Muscle of back (tissue), 11 donors: ENCODE results near the gene RPS8. TPM values are rescaled to one million over a fixed set of nuclear protein-coding genes. Genes with fewer than 3 reads are reported as not detected.
"Not testable (repeated sequence)": the region's sequence is repeated elsewhere in the genome, so short reads cannot be mapped to it uniquely, and the experiment has no call there.

ENCODE experiments used
- DNase-seq, 3 donors: peaks; one replicate each; pipeline versions ENCODE4 v3.0.0 to v3.0.0-alpha.2; 2013
- polyA plus RNA-seq, 10 donors: library from polyadenylated mRNA; unstranded; fragments of 120-200 nt; gene quantifications; one replicate each; pipeline ENCODE4 v1.2.1, GENCODE V29; 2013; ENCODE audit not compliant: insufficient read length in 10 of 10

Gene RPS8
- polyA plus RNA-seq, 10 donors, result 2,324 to 3,360 (median 3,028) TPM

DNA sequence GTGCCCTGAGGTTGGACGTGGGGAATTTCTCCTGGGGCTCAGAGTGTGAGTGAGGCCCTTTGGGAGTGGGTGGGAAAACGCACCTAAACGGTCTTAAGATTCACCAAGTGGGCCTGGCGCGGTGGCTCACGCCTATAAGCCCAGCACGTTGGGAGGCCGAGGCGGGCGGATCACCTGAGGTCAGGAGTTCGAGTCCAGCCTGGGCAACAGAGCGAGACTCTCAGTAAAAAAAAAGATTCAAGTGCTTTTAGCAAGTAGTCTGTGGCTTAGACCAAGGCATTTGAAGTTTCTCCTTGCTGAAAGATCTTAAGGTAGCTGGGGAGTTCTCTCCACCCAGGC is 1.4 kb downstream of the RPS8 start:
- DNase-seq, result no peak

DNA sequence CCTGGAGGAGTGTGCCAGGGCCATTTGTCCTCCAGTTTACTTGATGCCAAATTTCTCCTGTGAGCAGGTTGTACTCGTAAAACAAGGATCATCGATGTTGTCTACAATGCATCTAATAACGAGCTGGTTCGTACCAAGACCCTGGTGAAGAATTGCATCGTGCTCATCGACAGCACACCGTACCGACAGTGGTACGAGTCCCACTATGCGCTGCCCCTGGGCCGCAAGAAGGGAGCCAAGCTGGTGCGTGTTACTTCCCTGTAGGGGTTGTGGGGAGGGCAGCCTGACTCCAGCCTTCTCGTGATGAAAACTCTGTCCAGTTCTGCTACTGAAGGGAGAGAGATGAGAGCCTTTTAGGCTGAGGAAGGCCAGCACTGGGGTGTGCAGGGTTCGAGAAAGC is 2.2 kb downstream of the RPS8 start:
- no peak for DNase-seq

DNA sequence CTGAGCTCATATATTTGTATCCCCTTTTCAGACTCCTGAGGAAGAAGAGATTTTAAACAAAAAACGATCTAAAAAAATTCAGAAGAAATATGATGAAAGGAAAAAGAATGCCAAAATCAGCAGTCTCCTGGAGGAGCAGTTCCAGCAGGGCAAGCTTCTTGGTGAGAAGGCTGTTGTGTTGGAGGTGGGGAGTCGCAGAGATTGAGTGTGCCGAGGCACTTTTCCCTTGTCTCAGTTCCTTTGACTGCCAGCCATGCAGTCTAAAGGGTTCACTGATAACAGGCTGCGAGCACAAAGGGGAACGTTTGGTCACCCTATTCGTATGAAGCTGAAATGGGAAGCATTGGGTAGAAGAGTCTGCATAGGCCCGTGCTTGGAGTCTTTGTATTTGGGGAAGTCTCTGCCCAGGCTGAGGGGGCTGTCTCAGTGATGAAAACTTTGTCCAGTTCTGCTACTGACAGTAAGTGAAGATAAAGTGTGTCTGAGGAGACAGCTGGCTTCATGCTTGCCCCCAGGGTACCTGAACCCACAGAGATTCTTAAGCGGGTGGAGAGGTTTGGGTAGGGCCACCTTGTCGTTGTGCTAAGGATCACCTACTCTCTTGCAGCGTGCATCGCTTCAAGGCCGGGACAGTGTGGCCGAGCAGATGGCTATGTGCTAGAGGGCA is 2.8 kb downstream of the RPS8 start:
- no peak for DNase-seq

DNA sequence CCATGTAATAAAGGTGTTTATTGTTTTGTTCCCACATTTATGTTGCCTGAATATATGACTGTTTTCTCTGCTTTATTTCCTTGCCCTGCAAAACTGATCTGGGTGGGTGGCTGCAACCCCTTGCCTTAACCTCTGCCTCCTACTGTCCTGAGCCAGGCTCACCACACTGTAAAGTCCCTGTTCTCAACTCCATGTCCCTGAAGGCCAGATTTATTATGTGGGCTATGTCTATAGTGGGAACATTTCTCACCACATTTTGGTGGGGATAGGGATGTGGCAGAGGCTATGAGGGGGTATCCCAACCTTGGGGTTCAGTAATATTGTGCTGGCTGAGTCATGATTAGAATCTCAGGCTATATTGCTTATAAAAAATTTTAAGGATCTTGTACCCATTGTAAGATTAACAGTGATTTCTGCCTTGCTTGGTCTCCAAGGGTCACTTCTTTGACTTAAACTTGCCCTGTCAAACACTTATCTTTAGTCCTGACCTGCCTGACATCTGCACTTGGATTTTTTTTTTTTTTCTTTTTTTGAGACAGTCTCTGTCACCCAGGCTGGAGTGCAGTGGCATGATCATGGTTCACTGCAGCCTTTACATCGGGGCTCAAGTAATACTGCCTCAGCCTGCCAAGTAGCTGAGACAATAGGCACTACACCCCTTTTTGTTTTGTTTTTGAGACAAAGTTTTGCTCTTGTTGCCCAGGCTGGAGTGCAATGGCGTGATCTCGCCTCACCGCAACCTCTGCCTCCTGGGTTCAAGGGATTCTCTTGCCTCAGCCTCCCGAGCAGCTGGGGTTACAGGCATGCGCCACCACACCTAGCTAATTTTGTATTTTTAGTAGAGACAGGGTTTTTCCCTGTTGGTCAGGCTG is 3.6 kb downstream of the RPS8 start:
- no peak for DNase-seq

DNA sequence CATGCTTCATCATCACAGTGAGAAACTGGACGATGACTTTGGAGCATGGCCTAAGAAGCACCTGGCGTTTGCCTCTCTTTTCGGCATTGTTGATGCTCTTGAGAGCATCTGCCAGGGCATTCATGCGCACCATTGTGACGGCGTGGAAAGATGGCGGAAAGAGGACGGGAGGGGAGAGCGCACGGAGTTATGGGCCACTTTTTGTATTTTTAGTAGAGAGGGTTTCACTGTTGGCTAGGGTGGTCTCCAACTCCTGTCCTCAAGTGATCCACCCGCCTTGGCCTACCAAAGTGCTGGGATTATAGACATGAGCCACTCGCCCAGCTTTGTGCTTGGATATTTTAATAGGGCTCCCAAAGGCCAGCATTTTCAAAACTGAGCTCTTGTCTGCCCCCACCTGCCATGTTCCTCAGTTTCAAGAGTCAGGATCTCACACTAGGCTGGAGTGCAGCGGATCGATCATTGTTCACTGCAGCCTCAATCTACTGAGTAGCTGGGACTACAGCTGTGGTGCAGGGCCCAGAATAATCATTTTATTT is 5.3 kb downstream of the RPS8 start:
- no peak for DNase-seq

DNA sequence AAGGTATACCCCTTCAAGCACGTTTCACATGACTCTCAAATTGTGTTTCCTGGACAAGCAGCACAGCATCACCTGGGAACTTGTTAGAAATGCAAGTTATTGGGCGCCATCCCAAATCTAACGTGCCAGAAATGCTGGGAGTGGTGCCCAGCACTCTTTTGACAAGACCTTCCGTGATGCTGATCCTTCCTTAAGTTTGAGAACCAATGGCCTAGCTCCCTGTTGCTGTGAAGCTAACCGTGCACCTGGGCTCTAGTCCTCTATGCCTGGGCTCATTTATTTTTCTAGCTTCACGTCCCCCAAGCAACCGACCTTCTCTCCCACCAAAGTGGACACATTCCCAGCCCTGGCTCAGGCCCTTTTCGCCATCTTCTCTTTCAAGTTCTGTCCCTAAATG is 8.4 kb downstream of the RPS8 start:
- no peak for DNase-seq

DNA sequence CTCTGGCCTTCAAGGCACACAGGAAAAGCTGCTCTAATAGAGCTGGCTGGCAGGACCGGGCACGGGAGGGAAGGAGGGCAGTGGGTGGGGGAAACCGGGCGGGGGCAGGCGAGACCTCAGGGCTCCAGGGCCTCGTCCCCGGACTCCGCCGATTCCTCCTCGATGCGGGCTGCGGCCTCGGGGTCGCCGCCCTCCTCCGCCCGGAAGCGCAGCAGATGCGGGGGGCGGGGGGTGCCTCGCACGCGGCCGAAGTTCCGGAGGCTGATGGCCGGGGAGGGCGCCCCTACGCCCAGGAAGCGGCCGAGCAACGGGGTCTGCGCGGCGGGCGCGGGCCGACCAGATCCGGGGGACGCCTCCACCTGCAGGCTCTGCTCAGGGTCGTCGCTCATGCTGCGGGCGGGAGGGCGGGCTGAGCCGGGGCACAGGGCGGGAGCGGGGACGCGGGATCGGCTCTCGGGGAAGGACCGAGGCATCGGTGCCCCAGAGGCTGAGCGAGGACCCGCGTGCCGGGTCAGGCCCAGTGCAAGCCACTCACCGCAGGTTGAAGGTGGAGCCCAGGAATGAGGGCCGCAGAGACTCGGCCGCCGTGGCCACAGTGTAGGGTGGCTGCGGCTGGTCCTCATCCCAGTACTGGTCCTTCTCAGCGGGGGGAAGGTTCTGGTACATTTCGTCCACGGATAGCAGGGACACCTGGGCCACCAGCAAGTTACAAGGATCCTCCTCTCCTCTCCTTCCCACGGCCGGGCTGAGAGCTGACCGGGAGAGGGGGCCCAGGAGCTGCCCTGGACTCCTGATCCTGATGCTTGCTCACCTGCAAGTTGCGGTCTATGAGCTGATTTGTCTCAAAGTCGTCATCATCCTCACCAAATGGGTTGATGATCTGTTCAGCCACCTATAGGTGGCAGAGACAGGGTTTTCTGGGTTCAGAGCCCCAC is 9.0 kb downstream of the RPS8 start:
- DNase-seq, result peak in 1 of 3 donors; percentile 79

DNA sequence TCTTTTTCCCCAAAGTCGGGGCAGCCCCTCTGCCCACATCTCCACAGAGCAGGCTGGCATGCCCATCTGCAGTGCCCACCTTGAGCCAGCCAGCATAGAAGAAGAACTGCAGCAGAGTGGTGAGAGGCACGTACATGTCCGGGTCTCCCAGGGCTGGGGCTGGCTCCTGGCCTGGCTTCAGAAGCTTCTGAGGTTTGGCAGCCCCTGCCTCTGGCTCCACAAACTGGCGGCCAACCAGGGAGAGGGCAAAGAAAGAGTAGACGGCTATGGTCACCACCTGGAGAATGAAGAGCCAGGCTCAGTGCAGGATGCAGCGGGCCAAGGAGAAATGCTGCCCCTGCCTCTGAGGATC is 9.7 kb downstream of the RPS8 start:
- DNase-seq, result no peak

DNA sequence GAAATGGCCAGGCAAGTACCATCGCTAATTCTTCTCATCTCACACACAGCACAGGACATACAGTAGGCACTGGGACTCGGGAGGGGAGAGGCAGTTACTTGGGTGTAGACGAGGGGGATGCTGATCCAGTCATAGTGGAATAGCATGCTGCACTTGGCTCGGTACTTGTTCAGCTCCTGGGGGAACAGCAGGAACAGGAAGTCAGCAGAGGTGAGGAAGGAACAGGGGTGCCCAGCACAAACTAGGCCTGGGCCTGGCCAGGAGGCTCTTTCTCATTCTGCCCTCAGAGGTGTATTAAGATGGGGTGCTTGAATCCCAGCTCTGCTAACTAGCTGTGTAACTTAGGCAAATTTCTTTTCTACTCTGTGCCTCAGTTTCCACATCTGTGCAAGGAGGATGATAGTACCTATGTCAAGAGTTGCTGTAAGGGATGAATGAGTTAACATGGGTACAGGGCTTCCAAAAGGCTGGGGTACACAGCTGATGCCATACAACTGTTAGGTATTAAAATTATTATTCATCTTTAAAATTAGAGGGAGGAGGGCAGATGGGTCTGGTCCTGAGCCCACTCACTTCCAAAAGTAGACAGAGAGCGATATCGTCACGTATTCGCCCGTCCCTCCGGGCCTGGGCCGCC is 10.3 kb downstream of the RPS8 start:
- no peak for DNase-seq

DNA sequence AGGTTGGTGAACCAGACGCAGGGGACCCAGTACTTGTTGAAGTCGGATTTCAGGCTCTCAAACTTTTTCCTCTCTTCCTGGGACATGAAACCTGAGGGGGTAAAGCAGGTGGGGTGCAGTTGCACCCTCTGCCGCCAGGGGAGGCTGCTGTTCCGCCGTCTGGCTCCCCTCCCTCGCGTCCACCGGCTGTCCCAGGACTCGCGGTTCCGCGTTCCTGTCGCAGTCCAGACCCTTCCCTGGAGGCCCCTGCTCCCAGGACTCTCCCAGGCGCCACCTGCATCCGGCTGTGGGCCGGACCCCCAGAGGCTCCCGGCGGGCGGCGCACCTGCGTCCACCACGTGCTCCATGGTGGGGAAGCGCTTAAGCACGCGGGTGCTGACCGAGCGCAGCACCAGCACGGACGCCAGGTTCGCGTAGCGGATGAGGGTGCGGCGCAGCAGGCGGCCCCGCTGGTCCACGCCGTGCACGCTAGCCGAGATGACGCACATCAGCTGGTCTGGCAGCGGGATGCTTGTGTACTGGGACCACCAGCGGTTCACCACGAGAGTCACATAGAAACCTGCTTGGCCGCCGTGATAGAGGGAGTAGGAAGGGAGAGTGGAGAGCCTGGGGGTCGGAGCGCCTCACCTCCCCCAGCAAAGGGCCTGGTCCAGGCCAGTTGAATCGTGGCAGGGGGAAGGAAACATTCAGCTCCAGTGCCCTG is 10.9 kb downstream of the RPS8 start:
- DNase-seq, result peak in 1 of 3 donors; percentile 90

DNA sequence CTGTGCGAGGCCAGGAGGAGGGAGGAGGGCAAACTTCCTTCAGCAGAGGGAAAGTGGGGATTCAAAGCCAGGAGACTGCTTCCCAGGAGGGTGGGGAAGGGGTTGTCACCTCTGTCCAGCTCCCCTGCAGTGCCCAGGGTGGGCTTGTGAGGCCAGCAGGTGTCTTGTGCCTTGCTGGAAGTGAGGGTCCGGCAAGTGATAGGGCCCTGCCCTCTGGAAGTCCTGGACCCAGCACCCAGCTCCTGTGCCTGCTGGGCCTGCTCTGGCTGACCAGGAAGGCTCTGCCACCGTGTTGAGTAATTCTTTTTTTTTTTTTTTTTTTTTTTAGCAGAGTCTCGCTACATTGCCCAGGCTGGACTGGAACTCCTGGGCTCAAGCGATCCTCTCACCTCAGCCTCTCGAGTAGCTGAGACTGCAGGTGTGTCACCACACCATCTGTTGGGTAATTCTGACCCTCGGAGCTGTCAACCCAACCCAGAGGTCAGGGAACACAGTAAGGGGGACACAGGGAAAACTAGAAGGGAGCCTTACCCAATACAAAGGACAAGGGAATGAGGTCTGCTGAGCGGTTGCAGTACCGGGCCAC is 11.6 kb downstream of the RPS8 start:
- DNase-seq, result no peak

DNA sequence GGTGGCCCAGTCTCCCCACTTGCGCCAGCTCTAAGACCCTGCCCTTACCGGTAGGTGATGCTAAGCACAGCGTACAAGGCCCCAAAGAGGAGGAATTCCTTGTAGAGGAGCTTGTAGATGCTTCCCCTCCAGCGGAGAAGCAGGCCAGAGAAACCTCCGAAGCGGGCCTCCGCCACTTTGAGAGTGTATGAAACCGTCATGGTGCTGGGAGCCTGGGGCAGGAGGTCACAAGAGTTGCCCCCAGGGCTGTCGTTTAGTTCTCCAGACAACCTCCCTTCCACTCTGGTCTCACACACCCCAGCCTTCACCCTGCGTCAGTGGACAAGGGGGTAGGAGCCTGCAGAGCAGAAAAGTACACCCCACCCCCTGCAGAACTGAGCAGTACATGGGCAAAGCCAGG is 12.2 kb downstream of the RPS8 start:
- no peak for DNase-seq

DNA sequence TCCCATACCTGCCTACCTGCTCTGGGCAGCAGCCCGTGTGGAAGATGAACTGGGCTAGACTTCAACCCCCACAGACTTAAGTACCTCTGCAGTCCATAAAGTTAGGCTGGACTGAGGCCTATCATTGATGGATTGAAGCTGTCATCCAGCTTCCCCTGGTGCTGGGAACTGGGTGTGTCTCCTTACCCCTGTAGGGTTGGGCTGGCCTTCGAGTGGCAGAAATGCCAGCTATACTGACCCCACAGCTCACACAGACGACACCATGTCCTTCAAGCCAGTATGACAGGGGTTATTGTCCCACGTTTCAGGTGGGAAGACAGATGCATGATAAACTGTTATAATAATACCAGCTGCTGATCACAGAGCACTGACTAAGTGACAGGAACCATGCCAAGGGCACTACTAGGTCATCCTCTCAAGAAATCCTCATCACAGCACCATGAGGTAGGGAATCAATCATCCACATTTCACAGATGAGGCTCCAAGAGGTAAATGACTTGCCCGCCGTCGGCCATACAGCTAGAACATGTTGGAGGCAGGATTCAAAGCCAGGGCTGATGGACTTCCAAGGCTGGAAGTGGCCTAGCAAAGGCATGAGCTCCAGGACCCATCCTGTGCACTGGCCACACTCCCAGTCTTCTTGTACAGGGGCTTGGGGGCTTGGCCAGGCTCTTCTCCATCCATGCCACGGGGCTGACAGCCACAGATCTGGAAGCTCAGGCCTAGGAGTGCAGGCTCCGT is 12.9 kb downstream of the RPS8 start, which contains the start of gene BEST4:
Gene BEST4, minus strand, starts transcription at position 51 of the 741 bp plus-strand sequence. CDS start 465 bp downstream, outside the sequence.
- DNase-seq, result no peak

DNA sequence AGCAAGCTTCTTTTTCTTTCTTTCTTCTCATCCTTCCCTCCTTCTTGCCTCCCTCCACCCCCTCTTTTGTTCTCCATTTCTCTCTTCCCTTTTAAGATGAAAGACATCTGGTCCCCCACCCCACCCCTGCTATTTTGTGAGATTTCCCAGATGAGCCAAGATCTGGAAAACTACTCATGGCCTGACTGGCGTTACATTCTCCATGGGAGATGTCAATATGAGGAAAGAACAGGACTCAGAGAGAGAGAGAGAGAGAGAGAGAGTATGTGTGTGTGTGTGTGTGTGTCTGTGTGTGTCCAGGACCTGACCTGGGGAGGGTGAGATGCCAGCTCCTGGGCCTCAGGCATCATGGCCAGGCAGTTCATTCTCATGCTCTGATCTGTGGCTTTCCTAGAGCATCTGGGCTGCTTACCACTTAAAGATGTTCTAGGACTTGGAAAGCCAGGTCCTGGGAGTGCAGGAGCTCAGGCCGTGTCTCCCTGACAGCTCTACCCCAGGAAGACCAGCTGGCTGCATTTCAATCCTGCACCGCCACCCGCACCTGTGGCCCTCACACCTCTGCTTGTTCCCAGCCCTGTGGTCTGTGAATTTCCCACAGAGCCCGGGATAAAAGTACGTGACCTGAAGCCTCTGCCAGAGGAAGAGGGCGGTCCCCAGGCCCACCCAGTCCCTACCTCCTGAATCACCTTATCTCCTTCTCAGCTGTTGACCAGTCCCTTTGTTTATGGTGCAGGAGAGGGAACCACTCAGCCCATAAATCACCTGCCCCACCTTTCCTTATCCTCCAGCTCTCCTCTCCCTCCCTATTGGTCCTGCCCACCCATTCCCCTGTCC is 15.8 kb downstream of the RPS8 start:
- peak in 1 of 3 donors; percentile 48 for DNase-seq

DNA sequence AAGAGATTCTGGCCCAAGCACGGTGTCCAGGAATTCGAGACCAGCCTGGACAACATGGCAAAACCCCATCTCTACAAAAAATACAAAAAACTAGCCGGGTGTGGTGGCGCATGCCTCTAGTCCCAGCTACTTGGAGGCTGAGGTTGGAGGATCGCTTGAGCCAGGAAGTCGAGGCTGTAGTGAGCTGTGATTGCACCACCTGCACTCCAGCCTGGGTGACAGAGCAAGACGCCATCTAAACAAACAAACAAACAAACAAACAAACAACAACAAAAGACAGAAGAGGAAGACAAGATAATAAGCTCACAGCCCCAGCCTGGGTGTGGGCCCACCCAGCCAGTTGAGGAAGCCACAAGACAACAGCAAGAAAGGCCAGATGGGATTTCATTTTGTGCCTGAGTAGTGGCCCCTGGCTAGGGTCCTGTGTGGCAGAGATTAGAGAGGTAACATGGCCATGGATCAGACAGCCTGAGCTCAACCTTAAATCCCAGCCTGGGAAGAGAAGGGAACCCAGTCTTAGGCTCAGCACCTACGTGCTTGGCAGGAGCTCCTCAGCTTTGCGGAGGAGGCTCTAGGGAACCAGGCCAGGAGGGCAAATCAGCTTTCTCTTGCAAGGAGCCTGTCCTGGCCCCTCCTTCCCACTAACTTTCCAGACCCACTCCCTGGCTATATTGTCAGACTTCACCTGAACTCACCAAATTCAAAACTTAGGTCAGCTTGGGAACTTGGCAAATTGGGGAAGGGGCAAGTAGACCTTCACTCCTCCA is 17.6 kb downstream of the RPS8 start:
- no peak for DNase-seq

DNA sequence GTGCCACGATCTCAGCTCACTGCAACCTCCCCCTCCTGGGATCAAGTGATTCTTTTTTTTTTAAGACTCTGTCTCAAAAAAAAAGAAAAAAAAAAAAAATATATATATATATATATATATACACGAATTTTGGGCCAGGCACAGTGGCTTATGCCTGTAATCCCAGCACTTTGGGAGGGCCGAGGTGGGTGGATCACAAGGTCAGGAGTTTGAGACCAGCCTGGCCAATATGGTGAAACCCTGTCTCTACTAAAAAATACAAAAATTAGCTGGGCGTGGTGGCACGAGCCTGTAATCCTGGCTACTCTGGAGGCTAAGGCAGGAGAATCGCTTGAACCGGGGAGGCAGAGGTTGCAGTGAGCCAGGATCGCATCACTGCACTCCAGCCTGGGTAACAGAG is 22.5 kb downstream of the RPS8 start:
- not testable (repeated sequence) for DNase-seq

DNA sequence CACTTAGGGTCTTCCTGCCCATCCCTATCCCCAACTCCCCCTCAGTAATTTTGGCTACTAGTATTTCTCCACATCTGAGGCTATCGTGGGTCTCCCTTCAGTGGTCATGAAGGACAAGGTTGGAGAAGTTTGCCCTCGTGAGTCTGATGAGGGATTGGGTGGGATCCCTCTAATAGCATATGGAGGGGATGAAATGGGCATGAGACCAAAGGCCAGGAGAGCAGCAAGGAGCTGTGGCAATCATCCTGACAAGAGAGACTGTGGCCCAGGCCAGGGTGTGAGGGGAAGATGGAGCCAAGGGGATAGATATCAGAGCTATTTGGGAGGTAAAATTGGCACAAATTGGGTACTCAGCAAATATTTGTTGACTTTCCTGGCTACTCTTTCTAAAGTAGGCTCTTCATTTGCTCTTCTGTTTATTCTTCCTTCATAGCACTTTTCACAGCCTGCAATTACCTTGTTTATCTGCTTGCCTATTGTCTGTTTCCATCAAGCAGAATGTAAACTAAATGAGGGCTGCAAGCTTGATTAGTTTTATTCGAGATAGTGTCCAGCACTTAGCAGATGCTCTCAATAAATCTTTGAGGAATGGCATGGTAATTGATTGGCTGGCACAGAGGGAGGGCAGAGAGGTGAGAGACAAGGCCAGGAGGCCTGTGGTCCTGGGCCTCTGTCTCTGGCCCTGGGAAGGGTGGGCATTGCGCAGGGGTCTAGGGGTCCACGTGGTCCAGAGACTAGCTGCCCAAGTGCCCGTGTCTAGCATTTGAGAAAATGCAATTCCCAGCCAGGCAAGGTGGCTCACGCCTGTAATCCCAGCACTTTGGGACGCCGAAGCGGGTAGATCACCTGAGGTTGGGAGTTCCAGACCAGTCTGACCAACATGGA is 23.4 kb downstream of the RPS8 start:
- no peak for DNase-seq
